Measurements from ENCODE around the gene PSPN.

Gene PSPN

DNA sequence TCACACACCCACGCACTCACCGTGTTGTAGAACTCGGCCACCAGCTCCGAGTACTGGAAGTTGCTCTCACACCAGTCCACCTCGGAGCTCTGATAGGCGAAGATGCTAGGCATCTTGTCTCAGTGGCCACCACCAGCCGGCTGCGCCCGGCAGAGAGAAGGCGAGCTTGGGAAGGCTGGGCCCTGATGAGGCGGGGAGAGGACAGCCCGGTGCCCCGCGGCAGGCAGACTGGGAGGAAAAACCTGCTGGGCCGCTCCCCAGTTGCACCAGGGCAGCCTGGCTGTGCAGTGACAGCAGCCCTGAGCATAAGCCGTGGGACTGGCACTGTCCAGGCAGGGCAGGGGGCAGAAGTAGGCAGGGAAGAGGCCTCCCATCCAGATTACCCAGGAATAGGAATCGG is 42.3 kb downstream of the PSPN start, which contains the start of gene ACER1:
Gene ACER1, minus strand, starts transcription at position 174 of the 400 bp plus-strand sequence. Its CDS starts 61 bp downstream, at position 113.
- in situ Hi-C loops (cut with HindIII; ENCODE audit: low sequenced_read_pairs) = no loop called here

- in situ Hi-C loops (cut with HindIII; ENCODE audit: low sequenced_read_pairs) = no loop called here
These were observed 48.9 kb downstream of the PSPN start for GRCh38 chr19:6326815-6327214.

GRCh38 chr19:6325614-6326013 is 50.1 kb downstream of the PSPN start:
- in situ Hi-C loops (cut with HindIII; ENCODE audit: low sequenced_read_pairs) = no loop called here

All from DLD1 (cell line).